GM21447 (cell line): ENCODE data around the gene SATB1.
"Not testable (repeated sequence)": the region's sequence is repeated elsewhere in the genome, so short reads cannot be mapped to it uniquely, and the experiment has no call there.

ENCODE experiments used
- ATAC-seq: cut with Tn5 transposase; IDR thresholded peaks from one replicate; pipeline ENCODE4 v1.9.1; 2021; ENCODE audit not compliant: unreplicated experiment

SATB1 gene

DNA sequence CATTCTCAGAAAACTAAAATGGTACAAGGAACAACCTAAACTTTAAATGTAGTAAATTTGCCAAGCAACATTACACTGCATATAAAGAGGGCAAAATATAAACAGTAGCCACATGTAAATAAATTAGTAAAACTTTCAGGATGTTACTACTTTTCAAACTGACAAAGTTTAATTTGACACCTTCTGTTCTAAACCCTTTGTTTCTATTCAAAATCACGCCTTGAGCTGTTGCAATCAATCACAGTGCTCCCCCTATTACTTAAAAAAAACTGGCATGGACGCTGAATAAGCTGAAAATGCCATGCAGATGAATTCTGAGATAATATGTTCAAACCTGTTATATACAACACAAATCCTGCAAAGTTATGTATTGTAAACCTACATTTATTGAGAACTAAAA, 69.3 kb downstream of the SATB1 start:
- ATAC-seq, result no peak

- no peak for ATAC-seq
Measured at GRCh38 chr3:18354701-18355100, 70.4 kb downstream of the SATB1 start.

- ATAC-seq, result no peak
Measured at GRCh38 chr3:18351823-18352744, 73.1 kb downstream of the SATB1 start.

DNA sequence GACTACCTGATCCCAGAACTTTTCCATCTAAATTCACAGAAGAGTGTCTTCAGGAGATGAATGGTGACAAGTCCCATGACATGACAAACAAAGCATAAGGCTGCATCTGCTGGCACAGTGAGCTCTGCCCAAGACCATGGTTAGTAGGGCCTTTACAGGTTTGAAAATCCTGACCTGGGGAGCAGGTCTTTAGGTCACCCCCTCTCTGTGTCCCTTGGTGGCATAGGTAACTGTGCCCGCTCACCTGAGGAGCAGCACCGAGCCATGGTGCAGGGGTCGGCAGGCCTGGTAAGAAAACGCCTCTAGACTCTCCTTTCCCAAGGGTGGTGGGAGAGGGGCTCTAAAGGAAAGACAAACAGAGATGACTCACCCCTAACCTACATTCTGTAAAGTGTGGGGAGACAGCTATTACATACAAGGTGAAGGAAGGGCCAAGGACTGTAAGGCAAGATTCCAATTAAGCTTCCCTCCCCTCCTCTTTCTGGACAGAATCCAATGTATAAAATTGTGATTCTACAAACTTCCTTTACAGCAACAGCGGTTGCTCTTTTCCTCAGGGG, 74.0 kb downstream of the SATB1 start:
- ATAC-seq, result no peak

DNA sequence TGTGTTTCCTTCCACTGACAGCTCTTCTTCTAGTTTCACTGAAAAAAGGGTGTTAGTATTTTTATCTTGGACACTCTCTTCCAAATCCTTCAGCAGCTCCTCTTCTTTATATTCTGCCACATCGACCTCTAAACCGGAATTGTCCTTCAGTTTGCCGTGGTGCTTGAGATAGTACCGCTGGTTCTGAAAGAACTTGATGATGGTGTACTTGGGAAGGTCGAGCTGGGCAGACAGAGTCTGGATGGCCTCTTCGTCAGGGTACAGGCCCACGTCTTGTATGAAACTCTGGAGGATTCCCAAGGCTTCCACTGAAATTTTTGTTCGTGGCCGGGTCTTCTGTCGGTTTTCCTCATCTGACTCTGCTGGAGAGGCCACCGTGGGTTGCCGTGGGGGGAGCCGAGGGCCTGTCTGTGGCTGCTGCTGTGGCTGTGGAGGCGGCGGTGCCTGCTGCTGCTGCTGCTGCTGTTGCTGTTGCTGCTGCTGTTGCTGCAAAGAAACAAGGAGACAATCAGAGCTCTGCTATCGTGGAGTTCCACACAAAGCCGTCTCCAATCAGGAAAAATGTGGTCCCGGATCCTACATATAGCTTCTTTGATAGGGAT, 75.8 kb downstream of the SATB1 start:
- no peak for ATAC-seq

DNA sequence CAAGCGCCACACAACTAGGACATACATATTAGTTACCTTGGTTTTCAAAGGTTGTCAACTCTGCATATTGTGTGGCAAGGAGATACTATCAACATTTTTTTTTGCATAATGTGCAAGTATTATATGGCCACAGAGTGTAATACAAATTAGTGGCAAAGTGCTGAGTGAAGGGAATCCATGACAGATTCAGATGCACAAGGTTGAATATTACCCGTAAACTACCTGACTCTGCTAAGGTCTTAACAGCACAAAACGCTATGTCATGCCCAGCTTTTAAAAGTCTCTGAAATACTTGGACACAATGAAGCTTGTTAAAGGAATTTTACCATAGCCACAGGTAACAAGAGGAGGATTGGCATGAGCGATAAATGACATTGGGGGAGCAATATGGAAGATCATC, 79.0 kb downstream of the SATB1 start:
- ATAC-seq, result no peak

- no peak for ATAC-seq
Measured at GRCh38 chr3:18345015-18345367, 80.1 kb downstream of the SATB1 start.

DNA sequence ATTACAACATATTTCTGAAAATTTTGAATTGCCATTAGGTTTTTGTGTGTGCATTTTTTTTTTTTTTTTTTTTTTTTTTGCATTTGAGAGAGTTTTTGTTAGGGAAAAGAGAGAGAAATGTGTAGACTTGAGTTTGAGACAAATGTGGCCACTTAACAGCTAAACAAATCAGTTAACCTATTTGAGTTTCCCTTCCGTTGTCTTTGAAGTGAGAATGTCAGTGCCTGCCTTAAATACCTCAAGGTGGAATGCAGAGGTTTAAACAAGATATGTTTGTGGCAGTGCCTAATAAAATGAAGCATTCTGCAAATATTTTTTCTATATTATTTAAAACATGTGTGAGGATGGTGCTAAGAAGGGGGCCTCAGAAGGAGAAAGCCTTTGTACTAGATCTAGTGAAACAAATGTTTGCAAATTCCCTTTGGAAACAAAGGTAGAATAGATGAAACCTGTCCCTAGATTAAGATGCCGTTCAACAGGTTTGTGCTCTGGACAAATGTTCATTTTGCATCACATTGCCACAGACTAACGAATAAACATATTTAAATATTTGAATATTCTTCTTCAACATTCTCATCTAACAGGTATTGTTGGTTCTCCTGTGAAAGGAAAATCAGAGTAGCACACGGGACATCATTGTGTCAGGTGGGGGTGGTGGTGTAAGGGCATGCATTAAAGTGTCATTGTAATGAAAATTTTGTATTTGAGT, 80.7 kb downstream of the SATB1 start:
- no peak for ATAC-seq

- ATAC-seq, result no peak
Measured at GRCh38 chr3:18343809-18344208, 81.3 kb downstream of the SATB1 start.

GRCh38 chr3:18338827-18339514, 86.2 kb downstream of the SATB1 start:
- ATAC-seq, result no peak

DNA sequence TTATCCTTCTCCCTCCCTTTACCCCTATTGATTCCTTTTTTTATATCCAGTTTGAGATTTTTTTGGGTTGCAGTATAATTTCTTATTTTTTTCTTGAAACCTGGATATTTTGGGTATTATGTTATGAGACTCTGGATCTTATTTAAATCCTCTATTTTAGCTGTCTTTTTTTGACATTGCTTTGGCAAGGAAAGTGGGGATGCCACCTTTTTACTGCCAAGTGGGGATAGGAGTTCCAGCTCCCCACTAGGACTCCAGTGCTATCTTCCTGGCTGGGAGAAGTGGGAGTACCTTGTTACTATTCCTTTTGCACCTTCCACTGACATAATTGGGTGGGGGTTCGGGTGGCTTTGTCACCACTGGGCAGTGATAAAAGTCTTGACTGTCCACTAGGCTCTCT, 87.9 kb downstream of the SATB1 start:
- no peak for ATAC-seq

DNA sequence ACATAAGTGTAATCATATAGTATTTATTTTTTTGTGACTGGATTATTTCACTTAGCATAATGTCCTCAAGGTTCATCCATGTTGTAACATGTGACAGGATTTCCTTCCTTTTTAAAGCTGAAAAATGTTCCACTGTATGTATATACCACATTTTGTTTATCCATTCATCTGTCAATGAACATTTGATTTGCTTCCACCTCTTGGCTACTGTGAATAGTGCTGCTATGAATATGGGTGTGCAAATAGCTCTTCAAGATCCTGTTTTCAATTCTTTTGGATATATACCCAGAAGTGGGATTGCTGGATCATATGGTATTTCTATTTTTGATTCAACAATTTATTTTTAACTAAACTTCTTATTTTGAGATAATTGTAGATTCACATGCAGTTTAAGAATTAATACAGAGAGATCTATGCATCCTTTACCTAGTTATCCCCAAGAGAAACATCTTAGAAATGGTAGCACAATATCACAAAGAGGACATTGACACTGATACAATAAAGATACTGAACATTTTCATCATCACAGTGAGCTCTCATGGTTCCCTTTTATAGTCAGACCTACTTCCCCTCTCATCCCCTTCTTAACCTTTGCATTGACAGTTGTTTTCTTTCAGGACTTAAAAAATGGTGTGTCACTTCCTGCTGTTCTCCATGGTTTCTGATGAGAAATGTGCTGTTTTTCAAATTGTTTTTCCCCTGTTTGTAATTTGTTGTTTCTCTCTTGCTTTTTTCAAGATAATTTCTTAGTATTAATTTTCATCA, 90.1 kb downstream of the SATB1 start:
- no peak for ATAC-seq

DNA sequence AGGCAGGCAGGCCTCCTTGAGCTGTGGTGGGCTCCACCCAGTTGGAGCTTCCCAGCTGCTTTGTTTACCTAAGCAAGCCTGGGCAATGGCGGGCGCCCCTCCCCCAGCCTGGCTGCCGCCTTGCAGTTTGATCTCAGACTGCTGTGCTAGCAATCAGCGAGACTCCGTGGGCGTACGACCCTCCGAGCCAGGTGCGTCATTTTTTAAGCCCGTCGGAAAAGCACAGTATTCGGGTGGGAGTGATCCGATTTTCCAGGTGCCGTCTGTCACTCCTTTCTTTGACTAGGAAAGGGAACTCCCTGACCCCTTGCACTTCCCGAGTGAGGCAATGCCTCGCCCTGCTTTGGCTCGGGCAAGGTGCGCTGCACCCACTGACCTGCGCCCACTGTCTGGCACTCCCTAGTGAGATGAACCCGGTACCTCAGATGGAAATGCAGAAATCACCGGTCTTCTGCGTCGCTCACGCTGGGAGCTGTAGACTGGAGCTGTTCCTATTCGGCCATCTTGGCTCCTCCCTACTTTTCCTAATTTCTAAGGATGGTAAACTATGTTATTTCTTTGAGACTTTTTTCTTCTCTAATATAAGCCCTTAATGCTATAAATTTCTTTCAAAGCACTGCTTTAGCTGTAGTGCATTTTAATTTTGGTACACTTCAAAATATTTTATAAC, 94.2 kb downstream of the SATB1 start:
- ATAC-seq, result not testable (repeated sequence)

GRCh38 chr3:18308096-18308650, 117.0 kb downstream of the SATB1 start:
- ATAC-seq, result no peak

DNA sequence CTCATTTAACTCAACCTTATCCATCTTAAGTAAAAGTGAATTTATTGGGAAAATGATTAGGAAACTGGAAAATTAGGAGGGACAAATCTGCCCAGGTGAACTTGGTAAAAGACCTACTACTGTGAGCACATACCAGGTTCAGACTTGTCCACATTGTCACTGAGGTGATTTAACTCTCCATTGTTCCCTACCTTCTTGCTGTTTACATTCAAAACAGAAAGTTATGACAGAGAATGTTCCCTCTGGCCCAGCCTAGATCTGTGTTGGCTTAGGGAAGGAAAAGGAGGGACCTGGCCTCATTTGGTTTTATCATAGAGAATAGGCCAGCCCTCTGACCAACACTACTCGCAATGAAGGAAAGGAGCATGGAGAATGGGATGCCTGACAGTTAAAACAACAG, 117.6 kb downstream of the SATB1 start:
- ATAC-seq, result no peak

GRCh38 chr3:18302517-18302916, 122.6 kb downstream of the SATB1 start:
- no peak for ATAC-seq

DNA sequence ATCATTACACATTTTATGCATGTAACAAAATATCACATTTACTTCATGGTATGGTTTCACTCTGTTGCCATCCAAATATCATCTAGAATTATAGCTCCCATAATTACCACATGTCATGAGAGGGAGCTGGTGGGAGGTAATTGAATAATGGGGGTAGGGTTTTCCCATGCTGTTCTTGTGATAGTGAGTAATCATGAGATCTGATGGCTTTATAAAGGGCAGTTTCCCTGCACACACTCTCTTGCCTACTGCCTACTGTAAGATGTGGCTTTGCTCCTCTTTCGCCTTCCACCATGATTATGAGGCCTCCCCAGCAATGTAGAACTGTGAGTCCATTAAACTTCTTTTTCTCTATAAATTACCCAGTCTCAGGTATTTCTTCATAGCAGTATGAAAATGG, 123.4 kb downstream of the SATB1 start:
- no peak for ATAC-seq

DNA sequence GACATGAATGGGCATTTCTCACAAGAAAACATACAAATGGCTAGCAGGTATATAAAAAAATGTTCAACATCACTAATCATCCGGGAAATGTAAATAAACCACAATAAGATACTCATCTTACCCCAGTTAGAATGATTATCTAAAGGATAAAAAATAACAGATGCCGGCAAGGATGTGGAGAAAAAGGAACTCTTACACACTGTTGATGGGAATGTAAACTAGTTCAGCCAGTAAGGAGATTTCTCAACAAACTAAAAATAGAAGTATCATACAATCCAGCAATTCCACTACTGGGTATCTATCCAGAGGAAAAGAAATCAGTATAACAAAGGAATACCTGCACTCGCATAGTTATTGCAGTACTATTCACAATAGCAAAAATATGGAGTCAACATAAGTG, 124.2 kb downstream of the SATB1 start:
- ATAC-seq, result no peak

DNA sequence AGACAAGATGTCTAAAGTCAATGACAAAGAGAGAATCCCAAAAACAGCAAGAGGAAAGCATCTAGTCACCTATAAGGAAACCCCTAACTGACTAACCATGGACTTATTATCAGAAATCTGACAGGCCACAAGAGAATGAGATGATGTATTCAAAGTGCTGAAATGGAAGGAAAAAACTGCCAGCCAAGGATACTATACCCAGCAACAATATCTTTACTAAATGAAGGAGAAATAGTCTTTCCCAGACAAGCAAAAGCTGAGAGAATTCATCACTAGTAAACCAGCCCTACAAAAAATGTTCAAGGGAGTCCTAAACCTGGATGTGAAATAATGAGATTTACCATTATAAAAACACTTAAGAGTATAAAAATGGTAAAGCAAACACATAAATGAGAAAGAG, 128.0 kb downstream of the SATB1 start:
- ATAC-seq, result no peak
